ENCODE data around the gene ID1.

The ID1 gene

GRCh38 chr20:31581391-31581790 is 23.7 kb upstream of the ID1 start:
- no peaks in the 10 kb centered on the region for H3K79me2 ChIP-seq (ENCODE audit: control insufficient read depth, insufficient read depth, low read length)
- H3K36me3 ChIP-seq (ENCODE audit: control insufficient read depth, insufficient read depth, low read length), result no peaks in the 10 kb centered on the region
- no peak overlapping the region for H3K23ac ChIP-seq (ENCODE audit: low read length)
- H3K4me1 ChIP-seq (ENCODE audit: control insufficient read depth, low read depth, low read length), result no peaks in the 10 kb centered on the region
- no peak for DNase-seq
- peak overlapping the region; percentile 59 for H3K56ac ChIP-seq (ENCODE audit: low read length)
- H3K4ac ChIP-seq (ENCODE audit: low read depth, low read length), result peak overlapping the region; percentile 38
- peak overlapping the region; percentile 75 for H3K18ac ChIP-seq (ENCODE audit: low read length)
- no peak overlapping the region for H4K5ac ChIP-seq (ENCODE audit: low read length)
- no peak overlapping the region for H2BK15ac ChIP-seq (replicated peaks; ENCODE audit: low read depth)
- H3K79me1 ChIP-seq (ENCODE audit: low read length), result no peaks in the 10 kb centered on the region
- no peak overlapping the region for H3K27ac ChIP-seq (ENCODE audit: low read depth, low read length)
- no peak overlapping the region for H3K4me3 ChIP-seq (ENCODE audit: low read length)
- no peak overlapping the region for H2BK5ac ChIP-seq (ENCODE audit: low read length)
- no peak overlapping the region for H3K4me2 ChIP-seq (ENCODE audit: low read length)
- H4K8ac ChIP-seq (ENCODE audit: low read depth, low read length), result no peak overlapping the region
- no CpG with 5 or more reads among the region's 13 CpGs for WGBS (ENCODE audit: extremely low coverage, insufficient coverage, low lambda C conversion rate)
- no peak overlapping the region for H3K9ac ChIP-seq (ENCODE audit: low read length)
- no peaks in the 10 kb centered on the region for H3K27me3 ChIP-seq (ENCODE audit: insufficient read depth, low read length, poor library complexity)
- H2BK120ac ChIP-seq (ENCODE audit: low read depth, low read length), result peak overlapping the region; percentile 8
- H2AK5ac ChIP-seq (ENCODE audit: low read length), result no peak overlapping the region

GRCh38 chr20:31587545-31588389 is 17.3 kb upstream of the ID1 start:
- Histone ChIP-seq H3K56ac (ENCODE audit: low read length) (peak overlapping the region; percentile 86), H3K4me3 (ENCODE audit: low read length) (no peak overlapping the region), H2BK5ac (ENCODE audit: low read length) (peak overlapping the region; percentile 23), H3K27ac (ENCODE audit: low read depth, low read length) (no peak overlapping the region), H2AK5ac (ENCODE audit: low read length) (no peak overlapping the region), H3K4ac (ENCODE audit: low read depth, low read length) (peak overlapping the region; percentile 75), H3K23ac (ENCODE audit: low read length) (no peak overlapping the region), H3K4me2 (ENCODE audit: low read length) (peak overlapping the region; percentile 46), H3K9ac (ENCODE audit: low read length) (peak overlapping the region; percentile 64), H3K4me1 (ENCODE audit: control insufficient read depth, low read depth, low read length) (peaks cover 5% of the 10 kb centered on the region), H2BK15ac (replicated peaks; ENCODE audit: low read depth) (no peak overlapping the region), H3K18ac (ENCODE audit: low read length) (peak overlapping the region; percentile 97), H3K27me3 (ENCODE audit: insufficient read depth, low read length, poor library complexity) (no peaks in the 10 kb centered on the region), H3K79me1 (ENCODE audit: low read length) (no peaks in the 10 kb centered on the region), H3K79me2 (ENCODE audit: control insufficient read depth, insufficient read depth, low read length) (no peaks in the 10 kb centered on the region), H4K5ac (ENCODE audit: low read length) (no peak overlapping the region), H2BK120ac (ENCODE audit: low read depth, low read length) (peak overlapping the region; percentile 40), H4K8ac (ENCODE audit: low read depth, low read length) (peak overlapping the region; percentile 79), H3K36me3 (ENCODE audit: control insufficient read depth, insufficient read depth, low read length) (no peaks in the 10 kb centered on the region)
- no peak for DNase-seq
- no CpG with 5 or more reads among the region's 76 CpGs for WGBS (ENCODE audit: extremely low coverage, insufficient coverage, low lambda C conversion rate)

GRCh38 chr20:31590717-31591225 is 14.3 kb upstream of the ID1 start:
- peak overlapping the region; percentile 99 for H2BK5ac ChIP-seq (ENCODE audit: low read length)
- H3K4me3 ChIP-seq (ENCODE audit: low read length), result no peak overlapping the region
- H4K8ac ChIP-seq (ENCODE audit: low read depth, low read length), result no peak overlapping the region
- peak overlapping the region; percentile 69 for H3K18ac ChIP-seq (ENCODE audit: low read length)
- peak overlapping the region; percentile 1 for H2BK120ac ChIP-seq (ENCODE audit: low read depth, low read length)
- H3K27me3 ChIP-seq (ENCODE audit: insufficient read depth, low read length, poor library complexity), result no peaks in the 10 kb centered on the region
- no peaks in the 10 kb centered on the region for H3K79me1 ChIP-seq (ENCODE audit: low read length)
- H3K4ac ChIP-seq (ENCODE audit: low read depth, low read length), result peak overlapping the region; percentile 5
- peak overlapping the region; percentile 58 for H3K9ac ChIP-seq (ENCODE audit: low read length)
- H3K4me1 ChIP-seq (ENCODE audit: control insufficient read depth, low read depth, low read length), result peaks cover 15% of the 10 kb centered on the region
- no peaks in the 10 kb centered on the region for H3K36me3 ChIP-seq (ENCODE audit: control insufficient read depth, insufficient read depth, low read length)
- H3K4me2 ChIP-seq (ENCODE audit: low read length), result no peak overlapping the region
- peak overlapping the region; percentile 91 for H3K56ac ChIP-seq (ENCODE audit: low read length)
- DNase-seq, result peak; percentile 89
- H4K5ac ChIP-seq (ENCODE audit: low read length), result no peak overlapping the region
- no CpG with 5 or more reads among the region's 7 CpGs for WGBS (ENCODE audit: extremely low coverage, insufficient coverage, low lambda C conversion rate)
- peak overlapping the region; percentile 52 for H3K27ac ChIP-seq (ENCODE audit: low read depth, low read length)
- H2AK5ac ChIP-seq (ENCODE audit: low read length), result no peak overlapping the region
- H2BK15ac ChIP-seq (replicated peaks; ENCODE audit: low read depth), result no peak overlapping the region
- H3K23ac ChIP-seq (ENCODE audit: low read length), result peak overlapping the region; percentile 92
- no peaks in the 10 kb centered on the region for H3K79me2 ChIP-seq (ENCODE audit: control insufficient read depth, insufficient read depth, low read length)

- Histone ChIP-seq H2BK15ac (replicated peaks; ENCODE audit: low read depth) (no peak overlapping the region), H3K79me2 (ENCODE audit: control insufficient read depth, insufficient read depth, low read length) (no peaks in the 10 kb centered on the region), H3K18ac (ENCODE audit: low read length) (no peak overlapping the region), H2BK5ac (ENCODE audit: low read length) (no peak overlapping the region), H3K9ac (ENCODE audit: low read length) (no peak overlapping the region), H3K27me3 (ENCODE audit: insufficient read depth, low read length, poor library complexity) (no peaks in the 10 kb centered on the region), H3K4me1 (ENCODE audit: control insufficient read depth, low read depth, low read length) (peaks cover 17% of the 10 kb centered on the region), H3K23ac (ENCODE audit: low read length) (no peak overlapping the region), H3K27ac (ENCODE audit: low read depth, low read length) (no peak overlapping the region), H3K4me3 (ENCODE audit: low read length) (no peak overlapping the region), H3K4ac (ENCODE audit: low read depth, low read length) (peak overlapping the region; percentile 7), H3K79me1 (ENCODE audit: low read length) (no peaks in the 10 kb centered on the region), H2BK120ac (ENCODE audit: low read depth, low read length) (no peak overlapping the region), H3K56ac (ENCODE audit: low read length) (peak overlapping the region; percentile 61), H4K5ac (ENCODE audit: low read length) (no peak overlapping the region), H3K4me2 (ENCODE audit: low read length) (no peak overlapping the region), H4K8ac (ENCODE audit: low read depth, low read length) (no peak overlapping the region), H2AK5ac (ENCODE audit: low read length) (peak overlapping the region; percentile 73), H3K36me3 (ENCODE audit: control insufficient read depth, insufficient read depth, low read length) (no peaks in the 10 kb centered on the region)
- no CpG with 5 or more reads among the region's 11 CpGs for WGBS (ENCODE audit: extremely low coverage, insufficient coverage, low lambda C conversion rate)
- no peak for DNase-seq
Measured at GRCh38 chr20:31593221-31594001, 11.7 kb upstream of the ID1 start.

- WGBS (ENCODE audit: extremely low coverage, insufficient coverage, low lambda C conversion rate), result no CpG with 5 or more reads among the region's 13 CpGs
- H3K27ac ChIP-seq (ENCODE audit: low read depth, low read length), result peak overlapping the region; percentile 37
Measured at GRCh38 chr20:31594002-31594557, 11.0 kb upstream of the ID1 start.

More at GRCh38 chr20:31594002-31594557, 11.0 kb upstream of the ID1 start:
- H3K79me2 ChIP-seq (ENCODE audit: control insufficient read depth, insufficient read depth, low read length), result no peaks in the 10 kb centered on the region
- H3K23ac ChIP-seq (ENCODE audit: low read length), result no peak overlapping the region
- H2AK5ac ChIP-seq (ENCODE audit: low read length), result peak overlapping the region; percentile 100
- no peaks in the 10 kb centered on the region for H3K36me3 ChIP-seq (ENCODE audit: control insufficient read depth, insufficient read depth, low read length)
- H3K9ac ChIP-seq (ENCODE audit: low read length), result peak overlapping the region; percentile 70
- no peak overlapping the region for H4K5ac ChIP-seq (ENCODE audit: low read length)
- no peak overlapping the region for H2BK120ac ChIP-seq (ENCODE audit: low read depth, low read length)
- H3K4me2 ChIP-seq (ENCODE audit: low read length), result no peak overlapping the region
- H3K4me3 ChIP-seq (ENCODE audit: low read length), result no peak overlapping the region
- H4K8ac ChIP-seq (ENCODE audit: low read depth, low read length), result no peak overlapping the region
- no peak overlapping the region for H3K4ac ChIP-seq (ENCODE audit: low read depth, low read length)
- no peaks in the 10 kb centered on the region for H3K27me3 ChIP-seq (ENCODE audit: insufficient read depth, low read length, poor library complexity)
- H3K18ac ChIP-seq (ENCODE audit: low read length), result no peak overlapping the region
- DNase-seq, result no peak
- peak overlapping the region; percentile 94 for H3K56ac ChIP-seq (ENCODE audit: low read length)
- no peak overlapping the region for H2BK15ac ChIP-seq (replicated peaks; ENCODE audit: low read depth)
- peaks cover 17% of the 10 kb centered on the region for H3K4me1 ChIP-seq (ENCODE audit: control insufficient read depth, low read depth, low read length)
- H2BK5ac ChIP-seq (ENCODE audit: low read length), result peak overlapping the region; percentile 98
- H3K79me1 ChIP-seq (ENCODE audit: low read length), result no peaks in the 10 kb centered on the region

Measured in mesendoderm (in vitro differentiated cells).